GM18873 (cell line): ENCODE data around the gene FARS2.

Experiments
- ATAC-seq: cut with Tn5 transposase; IDR thresholded peaks from one replicate; pipeline ENCODE4 v1.9.1; 2021; ENCODE audit warnings: mild to moderate bottlenecking, moderate library complexity, moderate number of reproducible peaks; ENCODE audit not compliant: unreplicated experiment, low FRiP score

The FARS2 gene

DNA sequence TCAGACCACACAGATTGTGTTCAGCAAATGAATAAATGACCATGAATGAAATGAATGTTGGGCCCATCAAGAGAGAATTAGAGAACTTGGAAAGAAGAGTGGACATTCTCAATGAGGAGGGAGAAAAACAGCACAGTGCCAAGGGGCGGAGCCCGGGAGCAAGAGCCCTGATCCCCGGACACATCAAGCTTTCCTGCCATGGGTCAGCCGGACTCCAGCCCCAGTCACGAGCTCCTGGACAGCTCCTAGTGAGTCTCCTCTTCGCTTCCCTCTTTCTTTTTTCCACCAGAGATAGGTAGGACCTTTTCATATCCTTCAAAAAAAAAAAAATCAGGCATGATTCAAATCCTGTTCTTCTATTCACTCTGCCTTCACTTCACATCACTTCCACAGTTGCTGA lies 471.2 kb downstream of the FARS2 start:
- ATAC-seq = no peak

DNA sequence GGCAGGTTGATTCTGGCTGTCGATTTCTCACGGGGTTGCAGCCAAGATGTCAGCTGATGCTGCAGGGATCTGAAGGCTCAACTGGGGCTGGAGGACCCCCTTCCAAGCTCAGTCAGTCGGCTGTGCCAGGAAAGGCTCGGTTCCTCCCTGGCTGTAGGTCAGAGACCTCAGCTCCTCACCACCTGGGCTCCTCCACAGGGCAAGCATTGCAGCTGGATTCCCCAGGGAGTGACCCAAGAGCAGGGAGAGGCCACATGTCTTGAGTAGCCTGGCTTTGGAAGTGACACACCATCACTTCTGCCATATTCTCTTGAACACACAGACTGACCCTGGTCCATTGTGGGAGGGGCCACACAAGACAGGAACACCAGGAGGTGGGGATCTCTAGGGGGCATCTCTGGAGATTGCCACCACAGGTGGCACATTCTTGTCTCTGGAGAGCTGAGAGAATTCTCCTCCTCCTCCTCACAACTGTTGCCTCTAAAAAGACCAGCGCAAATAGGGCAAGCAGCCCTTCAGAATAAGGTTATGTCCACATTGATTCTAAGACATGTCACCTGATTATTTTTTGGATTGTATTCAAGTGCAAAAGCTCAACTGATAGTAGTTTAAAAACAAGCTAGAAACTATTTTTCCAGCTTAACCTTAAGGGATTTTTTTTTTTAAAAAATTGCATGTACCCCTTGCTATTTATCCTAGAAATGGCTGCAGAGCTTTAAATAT lies 474.9 kb downstream of the FARS2 start:
- ATAC-seq = no peak

DNA sequence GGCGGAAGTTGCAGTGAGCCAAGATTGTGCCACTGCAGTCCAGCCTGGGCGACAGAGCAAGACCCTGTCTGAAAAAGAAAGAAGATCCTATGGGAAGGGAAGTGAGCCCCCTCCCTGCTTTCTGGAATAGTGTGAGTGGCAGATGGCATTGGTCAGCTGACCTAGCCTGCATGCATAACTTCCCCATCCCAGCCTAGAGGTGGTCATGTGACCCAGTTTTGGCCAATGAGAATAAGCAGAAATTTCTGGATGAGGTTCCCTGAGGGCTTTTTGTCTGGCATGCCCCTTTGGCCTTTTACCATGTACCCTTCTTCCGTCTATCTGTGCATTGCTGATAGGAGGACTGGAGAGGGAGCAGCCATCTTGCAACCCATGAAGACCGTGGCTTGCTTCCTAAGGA lies 476.1 kb downstream of the FARS2 start:
- no peak for ATAC-seq

GRCh38 chr6:5738211-5738610 lies 476.9 kb downstream of the FARS2 start:
- ATAC-seq = no peak

- no peak for ATAC-seq
These were observed 483.2 kb downstream of the FARS2 start for GRCh38 chr6:5744497-5744896.

- ATAC-seq = no peak
These were observed 483.8 kb downstream of the FARS2 start for GRCh38 chr6:5745081-5745480.

DNA sequence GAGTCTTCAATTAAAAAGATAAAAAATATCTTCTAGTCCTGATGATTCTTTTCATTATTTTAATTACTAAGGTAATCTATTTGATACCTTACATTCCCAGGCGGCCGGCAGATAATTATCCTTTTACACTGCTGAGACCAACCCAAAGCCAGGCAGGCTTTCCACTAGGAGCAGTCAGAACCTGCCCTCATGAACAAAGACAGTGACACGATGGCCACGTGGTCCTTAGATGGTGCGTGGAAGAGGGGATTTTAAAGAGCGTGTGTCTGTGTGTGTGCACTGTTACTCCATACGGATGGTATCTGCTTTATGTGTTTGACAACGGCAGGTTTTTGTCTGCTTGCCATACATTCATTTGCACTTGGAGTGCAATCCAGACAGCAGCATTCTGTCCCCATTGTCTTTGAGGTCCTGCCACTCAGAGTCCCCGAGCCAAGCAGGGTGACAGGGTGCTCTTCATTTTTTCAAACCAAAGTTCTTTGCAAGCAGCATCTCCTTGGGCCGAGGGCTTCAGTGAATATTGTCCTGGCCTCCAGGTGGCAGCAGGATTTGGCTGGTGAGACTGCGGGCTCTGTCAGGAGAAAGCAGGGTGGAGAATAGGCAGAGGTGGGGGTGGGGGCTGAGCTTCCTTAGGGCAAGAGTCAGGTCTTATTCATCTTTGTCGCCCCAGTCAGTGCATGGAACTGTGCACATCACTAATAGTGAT lies 484.9 kb downstream of the FARS2 start:
- ATAC-seq = no peak

GRCh38 chr6:5746759-5747130 lies 485.4 kb downstream of the FARS2 start:
- ATAC-seq = no peak

DNA sequence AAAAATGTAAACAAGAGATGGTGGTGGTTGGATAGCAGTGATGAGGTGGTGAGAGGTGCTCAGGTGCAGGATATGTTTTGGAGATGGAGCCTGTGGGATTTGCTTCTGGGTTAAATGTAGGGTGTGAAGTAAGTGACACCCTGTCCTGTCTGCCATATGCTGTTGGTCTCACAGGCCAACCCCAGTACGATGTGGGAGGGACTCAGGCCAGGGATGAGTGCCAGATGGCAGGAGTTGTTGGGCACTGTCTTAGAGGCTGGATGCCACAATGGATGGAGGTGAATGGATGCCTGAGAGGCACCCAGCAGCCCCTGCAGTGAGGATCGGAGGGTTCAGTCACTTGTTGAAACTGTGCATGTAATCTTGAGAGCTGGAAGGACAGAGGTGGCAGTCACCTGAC lies 486.1 kb downstream of the FARS2 start:
- ATAC-seq = no peak

DNA sequence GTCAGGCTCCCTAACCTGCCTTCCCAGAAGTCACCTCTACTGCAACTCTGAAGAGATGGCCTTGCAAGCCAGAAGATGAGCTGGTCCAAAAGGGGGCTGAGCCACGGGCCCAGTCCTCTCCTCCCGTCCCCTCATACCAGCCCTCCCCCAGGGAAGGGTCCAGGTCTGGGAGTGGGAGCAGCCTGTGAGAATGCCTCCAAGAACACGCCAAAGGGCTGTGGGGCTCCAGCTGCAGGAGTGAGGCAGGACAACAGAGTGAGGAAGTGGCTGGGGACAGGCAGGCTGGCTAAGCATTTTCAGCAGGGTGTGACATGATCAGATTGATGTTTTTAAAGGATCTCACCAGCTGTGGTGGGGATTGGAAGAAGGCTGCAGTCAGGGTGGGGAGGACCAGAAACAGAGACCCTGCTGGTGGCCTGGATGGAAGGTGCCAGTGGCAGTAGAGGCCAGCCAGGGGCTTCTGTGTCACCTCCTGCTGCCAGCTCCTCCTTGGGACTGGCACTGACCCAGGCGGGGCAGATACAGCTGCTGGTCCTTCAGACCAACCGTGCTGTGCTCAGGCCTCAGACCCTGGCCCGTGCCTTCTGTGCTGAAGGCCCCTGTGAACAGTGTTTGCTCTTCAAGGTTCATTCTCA lies 487.8 kb downstream of the FARS2 start:
- ATAC-seq = no peak

DNA sequence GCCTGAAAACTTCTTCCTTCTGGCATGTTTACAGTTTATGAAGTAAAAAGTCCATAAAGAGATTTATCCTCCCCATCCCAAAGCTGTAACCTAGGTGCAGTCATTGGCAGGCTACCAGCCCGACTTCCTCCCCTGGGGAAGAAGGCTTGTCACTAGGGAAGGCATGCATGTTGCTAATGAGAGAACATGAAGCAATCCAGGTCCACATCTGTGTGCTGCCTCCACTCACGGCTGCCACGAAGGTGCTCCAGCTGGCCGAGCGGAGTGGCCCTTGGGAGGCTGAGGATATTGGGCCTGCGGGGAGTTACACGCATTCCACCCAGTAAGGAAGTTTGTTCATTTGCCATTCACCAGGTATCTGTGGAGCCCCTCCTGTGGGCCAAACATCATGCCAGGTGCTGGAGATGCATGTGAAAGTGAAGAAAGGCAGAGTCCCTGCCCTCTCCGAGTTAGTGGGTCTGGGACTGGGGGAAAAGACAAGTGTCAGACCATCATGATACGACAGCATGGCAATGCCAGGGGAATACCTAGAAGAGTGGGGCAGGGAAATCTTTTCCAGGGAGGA lies 488.4 kb downstream of the FARS2 start:
- no peak for ATAC-seq

DNA sequence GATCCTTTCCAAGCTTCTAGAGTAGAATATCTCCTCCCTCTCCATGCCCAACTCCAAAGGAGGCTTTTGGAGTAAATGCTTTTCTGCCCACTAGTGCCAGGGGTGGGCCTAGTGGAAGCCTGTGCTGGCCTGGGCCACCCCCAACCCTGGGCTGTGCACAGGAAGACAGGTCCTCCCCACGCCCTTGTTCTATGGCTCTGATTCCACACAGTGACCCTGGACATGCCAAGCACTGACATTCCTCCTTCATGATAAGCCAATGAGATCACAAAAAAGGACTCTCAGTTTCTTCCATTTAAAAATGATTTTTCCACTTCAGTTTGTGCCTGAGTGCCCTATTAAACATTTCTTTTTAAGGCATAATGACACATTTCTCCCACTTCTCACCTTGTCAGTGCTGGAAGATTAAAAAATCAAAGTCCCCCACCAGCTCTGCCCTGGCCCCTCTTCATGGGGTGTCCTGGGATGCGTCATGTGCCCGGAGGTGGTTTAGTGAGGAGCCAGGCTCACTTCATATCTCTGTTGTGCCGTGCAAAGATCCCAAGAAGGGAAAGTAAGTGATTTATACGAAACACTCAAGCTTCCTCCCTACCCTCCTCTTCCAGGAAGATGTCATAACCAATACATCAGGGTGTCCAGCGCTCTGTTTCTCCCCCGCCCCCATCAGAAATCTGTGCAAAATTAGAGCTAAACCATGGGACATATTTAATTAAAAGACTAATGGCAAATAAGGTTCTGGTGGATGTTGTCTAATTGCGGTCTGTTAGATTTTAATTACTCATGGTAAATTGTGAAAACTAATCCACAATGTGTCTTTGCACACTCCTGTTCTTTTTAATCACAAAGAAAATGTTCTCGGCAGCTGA lies 490.4 kb downstream of the FARS2 start:
- ATAC-seq = no peak

GRCh38 chr6:5752391-5752680 lies 491.0 kb downstream of the FARS2 start:
- ATAC-seq = no peak

- ATAC-seq = no peak
These were observed 491.9 kb downstream of the FARS2 start for GRCh38 chr6:5753209-5753608.

DNA sequence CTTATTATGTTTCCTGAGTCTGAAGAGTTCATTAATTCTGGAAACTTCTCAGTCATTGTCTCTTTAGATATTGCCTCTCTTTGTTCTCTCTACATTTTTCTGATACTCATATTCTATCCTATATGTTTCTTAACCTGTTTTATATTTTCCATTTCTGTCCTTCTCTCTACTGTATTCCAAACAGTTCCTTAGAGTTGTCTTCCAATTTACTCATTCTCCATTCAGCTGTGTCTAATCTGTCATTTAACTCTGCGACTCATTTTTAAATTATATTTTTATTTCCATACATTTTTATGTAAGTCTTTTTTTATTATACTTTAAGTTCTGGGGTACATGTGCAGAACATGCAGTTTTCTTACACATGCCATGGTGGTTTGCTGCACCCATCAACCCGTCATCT lies 493.6 kb downstream of the FARS2 start:
- ATAC-seq = no peak

DNA sequence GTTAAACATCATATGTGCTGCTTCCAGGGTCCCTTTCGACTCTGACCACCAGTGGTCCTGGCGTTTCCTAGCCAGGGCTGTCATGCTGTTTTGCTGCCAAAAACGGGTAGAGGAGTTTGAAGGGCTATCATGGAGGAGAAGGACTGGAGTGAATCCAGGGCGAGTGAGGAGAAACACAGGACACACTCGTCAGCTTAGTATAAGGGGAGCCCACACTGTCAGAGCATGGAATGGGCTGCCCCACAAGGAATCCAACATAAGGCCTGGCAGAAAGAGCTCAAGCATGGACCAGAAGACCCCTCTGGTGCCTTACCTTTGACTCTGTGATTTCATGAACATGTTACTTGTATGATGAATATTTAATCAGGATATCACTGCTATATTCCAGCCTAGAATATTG lies 498.3 kb downstream of the FARS2 start:
- no peak for ATAC-seq

- no peak for ATAC-seq
These were observed 500.1 kb downstream of the FARS2 start for GRCh38 chr6:5761370-5761769.

DNA sequence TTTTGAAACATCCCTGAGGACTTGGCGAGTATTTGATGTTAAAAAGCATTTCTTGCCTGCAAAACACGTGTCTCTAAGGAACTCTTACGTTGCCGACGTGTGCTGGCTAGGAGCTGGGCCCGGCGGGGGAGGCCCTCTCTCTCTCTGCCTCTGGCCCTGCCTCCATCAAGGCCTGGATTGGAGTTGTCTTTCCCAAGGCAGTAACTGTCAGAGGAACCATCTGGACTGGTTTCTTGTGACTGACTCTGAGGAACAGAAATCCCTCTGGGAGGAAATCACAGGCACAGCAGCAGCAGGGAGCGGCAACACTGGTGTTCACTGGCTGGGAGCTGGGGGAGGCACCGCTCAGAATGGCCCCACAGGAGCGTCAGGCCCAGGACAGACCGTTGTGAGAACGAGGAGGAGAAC lies 501.3 kb downstream of the FARS2 start:
- ATAC-seq = no peak

DNA sequence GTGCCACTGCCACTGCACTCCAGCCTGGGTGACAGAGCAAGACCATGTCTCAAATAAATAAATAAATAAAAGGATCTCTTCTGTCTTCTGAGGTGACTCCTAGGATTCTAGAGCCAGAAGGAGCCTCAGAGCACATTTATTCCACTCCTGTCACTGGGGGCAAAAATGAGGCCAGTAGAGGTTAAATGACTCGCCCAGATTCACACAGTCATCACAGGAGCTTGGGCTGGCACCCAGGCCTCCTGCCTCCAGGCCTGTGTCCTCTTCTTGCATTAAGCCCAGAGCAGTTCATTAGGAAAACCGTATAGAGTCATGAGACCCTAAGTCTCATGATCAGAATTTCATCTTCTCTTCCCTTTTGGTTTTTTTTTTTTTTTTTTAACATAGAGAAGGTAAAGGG lies 502.1 kb downstream of the FARS2 start:
- ATAC-seq = no peak

GRCh38 chr6:5763871-5764270 lies 502.6 kb downstream of the FARS2 start:
- peak; percentile 15 for ATAC-seq
